A549 treated with dexamethasone at 1 μM for 4 hours (cell line): ENCODE measurements around the gene SURF1. TPM values are rescaled to one million over a fixed set of nuclear protein-coding genes. Genes with fewer than 3 reads are reported as not detected.

Experiments
- total RNA-seq: library from RNA; stranded (reverse); fragments of 200-300 nt; extraction: Qiagen RNA extraction; gene quantifications from 5 replicates; pipeline ENCODE4 v1.2.3, GENCODE V29; 2022

The SURF1 gene
- total RNA-seq: 36.0 to 40.4 TPM (median 37.1 TPM) in 5 replicates

GRCh38 chr9:133356391-133357091 lies at the start of gene SURF1, which contains the start of gene SURF2:
Gene SURF1, minus strand, starts transcription at chr9:133356487. Its CDS starts 34 bp downstream, at chr9:133356453.
Gene SURF2, plus strand, starts transcription at chr9:133356550. Its CDS starts 43 bp downstream, at chr9:133356593.

GRCh38 chr9:133375724-133376654 lies 19.7 kb upstream of the SURF1 start, which contains the start of the genes STKLD1 and SURF4:
Gene STKLD1, plus strand, starts transcription at chr9:133376366. Its CDS starts 108 bp downstream, at chr9:133376474.
Gene SURF4, minus strand, starts transcription at chr9:133376060. Its CDS starts 91 bp downstream, at chr9:133375969.

GRCh38 chr9:133347985-133348717 lies 8.1 kb downstream of the SURF1 start, which contains the start of the genes MED22 and RPL7A:
Gene MED22, minus strand, starts transcription at chr9:133348131. Its CDS starts 1,469 bp downstream, at chr9:133346662.
Gene RPL7A, plus strand, starts transcription at chr9:133348218. Its CDS starts 26 bp downstream, at chr9:133348244.

GRCh38 chr9:133335924-133336811 lies 20.1 kb downstream of the SURF1 start, which contains the start of gene SURF6:
Gene SURF6, minus strand, starts transcription at chr9:133336188. Its CDS starts 56 bp downstream, at chr9:133336132.

Other genes starting within 250 kb of the SURF1 start
- gene RALGDS, start 235.2 kb downstream of the SURF1 start, total RNA-seq: 19.5 to 31.4 TPM (median 27.6 TPM) in 5 replicates
- gene GBGT1, start 192.6 kb downstream of the SURF1 start, total RNA-seq: 0.95 to 2.4 TPM (median 2.1 TPM) in 5 replicates
- gene OBP2B, start 147.2 kb downstream of the SURF1 start, total RNA-seq: not detected in 5 replicates
- not detected in 5 replicates for gene ABO, start 81.3 kb downstream of the SURF1 start, total RNA-seq
- gene SURF6, start 20.3 kb downstream of the SURF1 start, total RNA-seq: 19.8 to 27.8 TPM (median 23.8 TPM) in 5 replicates
- gene MED22, start 8.4 kb downstream of the SURF1 start, total RNA-seq: 19.2 to 29.6 TPM (median 29.4 TPM) in 5 replicates
- 3,041 to 3,423 TPM (median 3,202 TPM) in 5 replicates for gene RPL7A, start 8.3 kb downstream of the SURF1 start, total RNA-seq
- gene SURF2, start 63 bp upstream of the SURF1 start, total RNA-seq: 40.8 to 52.9 TPM (median 47.3 TPM) in 5 replicates
- 168 to 224 TPM (median 215 TPM) in 5 replicates for gene SURF4, start 19.6 kb upstream of the SURF1 start, total RNA-seq
- gene STKLD1, start 19.9 kb upstream of the SURF1 start, total RNA-seq: 0.44 to 1.2 TPM (median 0.73 TPM) in 5 replicates
- gene REXO4, start 61.5 kb upstream of the SURF1 start, total RNA-seq: 27.2 to 37.6 TPM (median 33.8 TPM) in 5 replicates
- gene ADAMTS13, start 65.9 kb upstream of the SURF1 start, total RNA-seq: 0.30 to 0.49 TPM (median 0.40 TPM) in 5 replicates
- gene CACFD1, start 103.5 kb upstream of the SURF1 start, total RNA-seq: 2.5 to 5.0 TPM (median 4.2 TPM) in 5 replicates
- gene SLC2A6, start 122.6 kb upstream of the SURF1 start, total RNA-seq: 12.7 to 20.1 TPM (median 17.2 TPM) in 5 replicates
- not detected in 5 replicates for gene MYMK, start 168.5 kb upstream of the SURF1 start, total RNA-seq
- gene ADAMTSL2, start 178.2 kb upstream of the SURF1 start, total RNA-seq: not detected in 5 replicates